Endothelial cell (in vitro differentiated cells): ENCODE results near the gene CACNA1B. TPM values are rescaled to one million over a fixed set of nuclear protein-coding genes. Genes with fewer than 3 reads are reported as not detected.

ENCODE experiments used
- DNase-seq: peaks from one replicate; pipeline ENCODE4 v3.0.0; 2021; ENCODE audit warnings: low spot score
- H3K27ac Mint-ChIP-seq: one replicate; pipeline ENCODE4 v1.8.0; 2021; ENCODE audit warnings: mixed read lengths, inconsistent platforms; ENCODE audit not compliant: unreplicated experiment
- H3K27me3 Mint-ChIP-seq: one replicate; pipeline ENCODE4 v1.8.0; 2021; ENCODE audit warnings: mild to moderate bottlenecking, moderate library complexity, mixed read lengths, inconsistent platforms; ENCODE audit not compliant: unreplicated experiment
- H3K36me3 Mint-ChIP-seq: one replicate; pipeline ENCODE4 v1.8.0; 2021; ENCODE audit warnings: mild to moderate bottlenecking, low read depth, mixed read lengths, inconsistent platforms; ENCODE audit not compliant: unreplicated experiment
- H3K4me1 Mint-ChIP-seq: one replicate; pipeline ENCODE4 v1.8.0; 2021; ENCODE audit warnings: mild to moderate bottlenecking, mixed read lengths, inconsistent platforms; ENCODE audit not compliant: unreplicated experiment
- H3K4me3 Mint-ChIP-seq: one replicate; pipeline ENCODE4 v1.8.0; 2021; ENCODE audit warnings: mild to moderate bottlenecking, mixed read lengths, inconsistent platforms; ENCODE audit not compliant: unreplicated experiment
- H3K9me3 Mint-ChIP-seq: one replicate; pipeline ENCODE4 v1.8.0; 2021; ENCODE audit warnings: mixed read lengths, inconsistent platforms; ENCODE audit not compliant: unreplicated experiment
- total RNA-seq: library from RNA; stranded (reverse); fragmentation: NEBNext Ultra II Directional; extraction: Animal tissue kit (Norgen Biotek cat#: 25700); gene quantifications from one replicate; pipeline ENCODE4 v1.2.1, GENCODE V29; 2021; ENCODE audit not compliant: unreplicated experiment
- TF ChIP-seq, protein P1 (sequence below): fragments of 200-600 bp; sonication (generic); IDR thresholded peaks from one replicate; pipeline ENCODE4 v1.5.0; 2021; ENCODE audit warnings: antibody characterized with exemption; ENCODE audit not compliant: unreplicated experiment

Gene CACNA1B
- total RNA-seq, 1 donor from 2014 or later, result 2.0 TPM

- TF ChIP-seq, protein P1, sequence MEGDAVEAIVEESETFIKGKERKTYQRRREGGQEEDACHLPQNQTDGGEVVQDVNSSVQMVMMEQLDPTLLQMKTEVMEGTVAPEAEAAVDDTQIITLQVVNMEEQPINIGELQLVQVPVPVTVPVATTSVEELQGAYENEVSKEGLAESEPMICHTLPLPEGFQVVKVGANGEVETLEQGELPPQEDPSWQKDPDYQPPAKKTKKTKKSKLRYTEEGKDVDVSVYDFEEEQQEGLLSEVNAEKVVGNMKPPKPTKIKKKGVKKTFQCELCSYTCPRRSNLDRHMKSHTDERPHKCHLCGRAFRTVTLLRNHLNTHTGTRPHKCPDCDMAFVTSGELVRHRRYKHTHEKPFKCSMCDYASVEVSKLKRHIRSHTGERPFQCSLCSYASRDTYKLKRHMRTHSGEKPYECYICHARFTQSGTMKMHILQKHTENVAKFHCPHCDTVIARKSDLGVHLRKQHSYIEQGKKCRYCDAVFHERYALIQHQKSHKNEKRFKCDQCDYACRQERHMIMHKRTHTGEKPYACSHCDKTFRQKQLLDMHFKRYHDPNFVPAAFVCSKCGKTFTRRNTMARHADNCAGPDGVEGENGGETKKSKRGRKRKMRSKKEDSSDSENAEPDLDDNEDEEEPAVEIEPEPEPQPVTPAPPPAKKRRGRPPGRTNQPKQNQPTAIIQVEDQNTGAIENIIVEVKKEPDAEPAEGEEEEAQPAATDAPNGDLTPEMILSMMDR, result no peak
- H3K36me3 Mint-ChIP-seq, result peaks cover 23% of the 10 kb centered on the region
- no peak overlapping the region for H3K27ac Mint-ChIP-seq
- DNase-seq, result no peak
- peaks cover 4% of the 10 kb centered on the region for H3K4me1 Mint-ChIP-seq
- H3K27me3 Mint-ChIP-seq, result peaks cover 8% of the 10 kb centered on the region
- H3K4me3 Mint-ChIP-seq, result no peak overlapping the region
- H3K9me3 Mint-ChIP-seq, result peaks cover 7% of the 10 kb centered on the region
Measured at GRCh38 chr9:138117101-138117750, 239.6 kb downstream of the CACNA1B start.

DNA sequence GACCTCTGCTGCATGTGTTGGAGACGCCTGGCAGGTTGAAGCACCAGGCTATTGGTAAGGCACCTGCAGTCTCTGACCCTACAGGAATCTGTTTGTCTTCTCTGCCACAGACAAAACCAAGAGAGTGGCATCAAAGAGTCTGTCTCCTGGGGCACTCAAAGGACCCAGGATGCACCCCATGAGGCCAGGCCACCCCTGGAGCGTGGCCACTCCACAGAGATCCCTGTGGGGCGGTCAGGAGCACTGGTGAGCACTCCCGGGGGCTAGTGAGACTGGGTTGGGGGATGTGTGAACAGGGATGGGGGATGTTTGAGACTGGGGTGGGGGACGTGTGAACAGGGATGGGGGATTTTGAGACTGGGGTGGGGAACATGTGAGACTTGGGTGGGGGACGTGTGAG lies 240.3 kb downstream of the CACNA1B start:
- Mint-ChIP-seq H3K4me1 (no peaks in the 10 kb centered on the region), H3K9me3 (peaks cover 5% of the 10 kb centered on the region), H3K4me3 (no peak overlapping the region), H3K27me3 (peaks cover 8% of the 10 kb centered on the region), H3K36me3 (peaks cover 21% of the 10 kb centered on the region), H3K27ac (no peak overlapping the region)
- no peak for DNase-seq
- TF ChIP-seq, protein P1, result no peak

- Mint-ChIP-seq H3K4me3 (no peak overlapping the region), H3K36me3 (peaks cover 15% of the 10 kb centered on the region), H3K27ac (no peak overlapping the region), H3K9me3 (no peaks in the 10 kb centered on the region), H3K4me1 (no peaks in the 10 kb centered on the region), H3K27me3 (peaks cover 8% of the 10 kb centered on the region)
- no peak for DNase-seq
- TF ChIP-seq, protein P1, result no peak
Measured at GRCh38 chr9:138118601-138119071, 241.1 kb downstream of the CACNA1B start.

- Mint-ChIP-seq H3K27me3 (peaks cover 8% of the 10 kb centered on the region), H3K4me3 (no peak overlapping the region), H3K4me1 (no peaks in the 10 kb centered on the region), H3K27ac (no peak overlapping the region), H3K36me3 (peaks cover 17% of the 10 kb centered on the region), H3K9me3 (peaks cover 2% of the 10 kb centered on the region)
- no peak for DNase-seq
- TF ChIP-seq, protein P1, result no peak
Measured at GRCh38 chr9:138119202-138120027, 241.8 kb downstream of the CACNA1B start.

DNA sequence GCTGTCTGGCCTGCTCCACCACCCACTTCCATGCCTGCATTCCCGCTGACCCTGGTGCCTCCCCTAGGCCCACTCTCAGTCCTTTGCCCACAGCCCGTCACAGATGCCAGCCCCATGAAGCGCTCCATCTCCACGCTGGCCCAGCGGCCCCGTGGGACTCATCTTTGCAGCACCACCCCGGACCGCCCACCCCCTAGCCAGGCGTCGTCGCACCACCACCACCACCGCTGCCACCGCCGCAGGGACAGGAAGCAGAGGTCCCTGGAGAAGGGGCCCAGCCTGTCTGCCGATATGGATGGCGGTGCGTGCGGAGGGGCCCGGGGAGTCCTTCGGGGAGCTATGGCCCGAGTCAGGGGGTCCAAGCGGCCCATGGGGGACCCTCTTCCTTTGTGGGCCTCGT lies 242.5 kb downstream of the CACNA1B start:
- no peak overlapping the region for H3K4me3 Mint-ChIP-seq
- H3K4me1 Mint-ChIP-seq, result no peaks in the 10 kb centered on the region
- peaks cover 19% of the 10 kb centered on the region for H3K36me3 Mint-ChIP-seq
- H3K9me3 Mint-ChIP-seq, result peaks cover 3% of the 10 kb centered on the region
- H3K27me3 Mint-ChIP-seq, result peaks cover 3% of the 10 kb centered on the region
- no peak for DNase-seq
- H3K27ac Mint-ChIP-seq, result no peak overlapping the region
- TF ChIP-seq, protein P1, result no peak
